ENCODE measurements around the gene ZNF74. TPM values are rescaled to one million over a fixed set of nuclear protein-coding genes. Genes with fewer than 3 reads are reported as not detected.

The ZNF74 gene
- polyA plus RNA-seq, 1 experiment = 8.4 TPM

DNA sequence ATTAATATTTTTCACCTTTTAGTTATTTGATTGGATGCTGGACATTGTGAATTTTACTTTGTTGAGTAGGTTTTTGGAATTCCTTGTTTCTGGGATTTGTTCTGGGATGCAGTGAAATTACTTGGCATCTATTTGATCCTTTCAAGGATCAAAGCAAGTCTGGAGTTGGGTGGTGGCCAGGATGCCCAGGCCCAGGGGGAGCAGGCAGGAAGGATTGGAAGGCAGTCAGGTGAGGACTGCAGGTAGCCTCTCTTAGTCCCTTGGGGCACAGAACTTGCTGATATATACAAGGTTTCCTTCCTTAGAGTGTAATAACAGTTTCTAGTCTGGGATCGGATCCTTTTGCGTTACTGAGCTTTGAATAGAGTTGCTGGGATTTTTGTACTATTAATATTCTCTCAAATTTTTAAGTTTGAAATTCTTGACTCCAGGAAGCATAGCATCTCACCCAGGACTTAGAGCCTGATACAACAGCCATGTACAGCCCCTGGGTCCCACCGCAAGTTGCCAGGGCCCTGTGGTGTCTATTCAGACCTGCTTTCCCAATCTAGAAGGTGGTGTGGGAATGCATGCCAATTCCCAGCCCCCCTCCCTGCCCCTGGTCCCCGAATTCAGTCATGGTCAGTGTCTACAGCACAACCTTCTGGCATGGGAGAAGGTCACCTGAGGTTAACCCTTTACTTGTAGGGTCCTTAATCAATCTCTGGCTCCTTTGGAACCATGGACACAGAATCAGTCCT lies 6.1 kb downstream of the ZNF74 start:
- CTCF ChIA-PET = no interaction called here
- DNase-seq (ENCODE audit: low read depth, low spot score) = no peak
- H3K4me3 ChIP-seq (ENCODE audit: low read depth, low read length) = no peak overlapping the region
- POLR2A ChIA-PET = no interaction called here
- no peaks in the 10 kb centered on the region for H3K27me3 ChIP-seq (ENCODE audit: control insufficient read depth, insufficient read depth, low read length)
- no peak overlapping the region for H3K27ac ChIP-seq (ENCODE audit: low read depth, low read length)
- TF ChIP-seq, protein P1, sequence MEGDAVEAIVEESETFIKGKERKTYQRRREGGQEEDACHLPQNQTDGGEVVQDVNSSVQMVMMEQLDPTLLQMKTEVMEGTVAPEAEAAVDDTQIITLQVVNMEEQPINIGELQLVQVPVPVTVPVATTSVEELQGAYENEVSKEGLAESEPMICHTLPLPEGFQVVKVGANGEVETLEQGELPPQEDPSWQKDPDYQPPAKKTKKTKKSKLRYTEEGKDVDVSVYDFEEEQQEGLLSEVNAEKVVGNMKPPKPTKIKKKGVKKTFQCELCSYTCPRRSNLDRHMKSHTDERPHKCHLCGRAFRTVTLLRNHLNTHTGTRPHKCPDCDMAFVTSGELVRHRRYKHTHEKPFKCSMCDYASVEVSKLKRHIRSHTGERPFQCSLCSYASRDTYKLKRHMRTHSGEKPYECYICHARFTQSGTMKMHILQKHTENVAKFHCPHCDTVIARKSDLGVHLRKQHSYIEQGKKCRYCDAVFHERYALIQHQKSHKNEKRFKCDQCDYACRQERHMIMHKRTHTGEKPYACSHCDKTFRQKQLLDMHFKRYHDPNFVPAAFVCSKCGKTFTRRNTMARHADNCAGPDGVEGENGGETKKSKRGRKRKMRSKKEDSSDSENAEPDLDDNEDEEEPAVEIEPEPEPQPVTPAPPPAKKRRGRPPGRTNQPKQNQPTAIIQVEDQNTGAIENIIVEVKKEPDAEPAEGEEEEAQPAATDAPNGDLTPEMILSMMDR (IDR thresholded peaks at IDR 0.05; ENCODE audit: low read depth, low read length) = no peak
- no peaks in the 10 kb centered on the region for H3K9me3 ChIP-seq (ENCODE audit: control insufficient read depth, insufficient read depth, low read length)

DNA sequence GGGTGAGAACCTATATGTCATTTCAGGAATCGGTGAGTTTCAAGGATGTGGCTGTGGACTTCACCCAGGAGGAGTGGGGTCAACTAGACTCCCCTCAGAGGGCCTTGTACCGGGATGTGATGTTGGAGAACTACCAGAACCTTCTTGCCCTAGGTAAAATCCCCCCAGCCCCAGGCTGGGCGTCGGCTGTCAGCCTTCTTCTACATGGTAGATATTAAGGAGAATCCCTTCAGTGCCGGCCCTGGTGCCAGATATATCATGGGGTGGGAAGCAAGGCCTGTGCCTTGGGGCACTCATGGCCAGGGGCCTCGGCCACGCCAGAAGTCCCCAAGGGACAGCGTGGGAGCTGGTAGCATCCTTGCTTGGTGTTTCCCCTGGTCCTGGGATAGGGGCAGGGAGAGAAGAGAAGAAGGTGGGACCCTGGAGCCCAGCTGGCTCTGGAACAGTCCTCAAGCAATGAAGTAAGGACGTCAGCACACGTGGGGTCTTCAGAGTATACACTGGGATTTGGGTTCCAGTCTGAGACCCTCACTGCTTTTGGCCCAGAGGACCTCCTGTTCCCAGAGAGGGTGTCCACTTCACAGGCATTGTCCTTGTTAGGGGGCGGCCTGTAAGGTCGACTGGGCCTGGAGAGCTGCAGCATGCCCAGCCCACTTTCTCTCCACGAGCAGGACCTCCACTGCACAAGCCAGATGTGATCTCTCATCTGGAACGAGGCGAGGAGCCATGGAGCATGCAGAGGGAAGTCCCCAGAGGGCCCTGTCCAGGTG lies 6.8 kb downstream of the ZNF74 start:
- no peaks in the 10 kb centered on the region for H3K9me3 ChIP-seq (ENCODE audit: control insufficient read depth, insufficient read depth, low read length)
- no peak overlapping the region for H3K27ac ChIP-seq (ENCODE audit: low read depth, low read length)
- no peaks in the 10 kb centered on the region for H3K27me3 ChIP-seq (ENCODE audit: control insufficient read depth, insufficient read depth, low read length)
- TF ChIP-seq, protein P1 (IDR thresholded peaks at IDR 0.05; ENCODE audit: low read depth, low read length) = no peak
- ChIA-PET CTCF (no interaction called here), POLR2A (no interaction called here)
- no peak overlapping the region for H3K4me3 ChIP-seq (ENCODE audit: low read depth, low read length)
- DNase-seq (ENCODE audit: low read depth, low spot score) = no peak

DNA sequence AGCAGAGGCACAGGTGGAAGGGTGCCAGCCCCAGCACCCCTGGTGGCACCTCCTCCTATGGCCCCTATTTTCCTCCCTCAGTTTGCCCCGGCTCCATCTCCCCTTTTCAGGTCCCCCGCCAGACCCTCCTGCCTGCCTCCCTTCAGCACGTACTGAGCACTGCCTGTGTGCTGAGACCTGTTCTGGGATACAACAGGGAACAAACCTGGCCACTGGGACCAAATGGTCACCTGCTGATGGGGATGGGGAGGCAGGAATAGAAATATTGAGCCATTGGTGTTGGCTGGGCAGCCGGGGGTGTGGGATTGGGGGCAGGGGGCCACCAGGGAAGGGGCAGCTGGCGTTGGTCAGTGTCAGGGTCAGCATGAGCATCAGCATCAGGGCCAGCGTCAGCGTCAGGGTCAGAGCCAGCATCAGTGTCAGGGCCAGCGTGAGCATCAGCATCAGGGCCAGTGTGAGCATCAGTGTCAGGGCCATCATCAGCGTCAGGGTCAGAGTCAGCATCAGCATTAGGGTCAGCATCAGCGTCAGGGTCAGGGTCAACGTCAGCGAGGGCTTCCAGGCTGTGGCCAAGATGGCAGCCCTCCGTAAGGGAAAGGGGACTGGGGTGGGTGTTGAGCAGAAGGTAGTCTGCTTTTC lies 7.5 kb downstream of the ZNF74 start:
- ChIA-PET POLR2A (no interaction called here), CTCF (interaction anchor here (0.9 kb wide), 1 partner anchor 17 kb away, joined by 3 read pairs; no protein-coding TSS in a partner anchor)
- no peaks in the 10 kb centered on the region for H3K9me3 ChIP-seq (ENCODE audit: control insufficient read depth, insufficient read depth, low read length)
- no peaks in the 10 kb centered on the region for H3K27me3 ChIP-seq (ENCODE audit: control insufficient read depth, insufficient read depth, low read length)
- no peak for DNase-seq (ENCODE audit: low read depth, low spot score)
- no peak overlapping the region for H3K27ac ChIP-seq (ENCODE audit: low read depth, low read length)
- no peak overlapping the region for H3K4me3 ChIP-seq (ENCODE audit: low read depth, low read length)
- TF ChIP-seq, protein P1 (IDR thresholded peaks at IDR 0.05; ENCODE audit: low read depth, low read length) = no peak

DNA sequence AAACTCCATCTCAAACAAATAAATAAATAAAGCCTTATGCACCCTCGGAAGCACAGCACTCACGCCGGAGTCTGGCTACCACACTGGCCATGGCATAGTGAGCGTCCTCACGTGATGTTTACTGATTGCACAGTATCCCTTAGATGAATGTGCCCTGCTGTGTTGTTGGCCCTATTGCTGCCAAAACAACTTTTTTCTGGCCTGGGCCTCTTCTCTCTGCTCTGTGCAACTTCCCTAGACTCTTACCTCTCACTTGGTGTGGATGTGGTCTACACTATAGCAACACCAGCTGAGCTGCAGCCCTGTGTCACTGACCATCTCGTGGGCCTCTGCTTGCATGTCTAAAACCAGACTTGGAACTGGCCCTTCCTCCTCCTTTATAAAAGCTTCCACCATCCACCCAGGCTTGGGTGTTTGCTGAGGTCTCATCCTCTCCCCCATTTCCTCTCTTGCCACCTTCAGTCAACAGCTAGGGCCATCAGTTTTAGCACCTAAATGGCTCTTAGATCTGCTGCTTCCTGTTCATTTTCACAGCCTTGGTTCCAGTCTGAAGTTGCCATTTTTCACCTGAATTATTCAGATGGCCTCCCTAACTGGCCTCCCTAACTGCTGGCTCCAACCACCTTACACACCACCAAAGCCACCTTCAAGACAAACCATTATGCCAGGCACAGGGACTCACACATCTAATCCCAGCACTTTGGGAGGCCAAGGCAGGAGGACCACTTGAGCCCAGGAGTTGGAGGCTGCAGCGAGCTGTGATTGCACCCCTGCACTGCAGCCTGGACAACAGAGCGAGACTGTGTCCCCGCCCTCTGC lies 9.2 kb downstream of the ZNF74 start:
- TF ChIP-seq, protein P1 (IDR thresholded peaks at IDR 0.05; ENCODE audit: low read depth, low read length) = no peak
- Histone ChIP-seq H3K27me3 (ENCODE audit: control insufficient read depth, insufficient read depth, low read length) (no peaks in the 10 kb centered on the region), H3K9me3 (ENCODE audit: control insufficient read depth, insufficient read depth, low read length) (no peaks in the 10 kb centered on the region), H3K4me3 (ENCODE audit: low read depth, low read length) (no peak overlapping the region), H3K27ac (ENCODE audit: low read depth, low read length) (no peak overlapping the region)
- POLR2A ChIA-PET = no interaction called here
- CTCF ChIA-PET = interaction anchor here (0.6 to 1.0 kb wide), 2 partner anchors 15 to 165 kb away, joined by 4 read pairs; no protein-coding TSS in a partner anchor
- DNase-seq (ENCODE audit: low read depth, low spot score) = no peak

All from AG04450 (cell line).